Activated naive CD8-positive, alpha-beta T cell treated with anti-CD3 and anti-CD28 coated beads, Interleukin-2, amount 10 ng/mL, durations not matched to agents 7 days and 5 days (primary cell): Measurements from ENCODE around the gene LRP1B. TPM values are rescaled to one million over a fixed set of nuclear protein-coding genes. Genes with fewer than 3 reads are reported as not detected.
"Not testable (repeated sequence)": the region's sequence is repeated elsewhere in the genome, so short reads cannot be mapped to it uniquely, and the experiment has no call there.

Source experiments
- ATAC-seq: fragments of 150-1000 bp; cut with Tn5 transposase; one replicate; pipeline ENCODE4 v1.10.0; 2021; ENCODE audit warnings: low read depth, moderate library complexity
- POLR2A ChIA-PET: fragments of 350-600 bp; sonication (Branson Sonifier 250); formaldehyde crosslinking; loops from one replicate; lab custom pipeline; 2021; ENCODE audit warnings: antibody characterized with exemption; lab: Charles Lee
- DNase-seq: peaks from one replicate; pipeline ENCODE4 v3.0.0; 2021
- H3K27ac Mint-ChIP-seq: one replicate; pipeline ENCODE4 v1.8.0; 2022; ENCODE audit warnings: mild to moderate bottlenecking, mixed read lengths
- H3K27me3 Mint-ChIP-seq: one replicate; pipeline ENCODE4 v1.8.0; 2022; ENCODE audit warnings: mild to moderate bottlenecking, moderate library complexity, mixed read lengths
- H3K36me3 Mint-ChIP-seq: one replicate; pipeline ENCODE4 v1.8.0; 2021; ENCODE audit warnings: mild to moderate bottlenecking, mixed read lengths
- H3K4me1 Mint-ChIP-seq: one replicate; pipeline ENCODE4 v1.8.0; 2021; ENCODE audit warnings: mixed read lengths
- H3K4me3 Mint-ChIP-seq: one replicate; pipeline ENCODE4 v1.8.0; 2022; ENCODE audit warnings: mild to moderate bottlenecking, moderate library complexity, mixed read lengths
- H3K9me3 Mint-ChIP-seq: one replicate; pipeline ENCODE4 v1.8.0; 2021; ENCODE audit warnings: mixed read lengths
- total RNA-seq, 2 experiments: library from RNA; stranded (reverse); gene quantifications; one replicate each; pipeline ENCODE4 v1.2.3, GENCODE V29; 2021

LRP1B gene
- total RNA-seq, 2 experiments from 2014 or later, result not detected

- Mint-ChIP-seq H3K9me3 (no peaks in the 10 kb centered on the region), H3K27ac (no peak overlapping the region), H3K36me3 (no peaks in the 10 kb centered on the region), H3K4me1 (no peaks in the 10 kb centered on the region), H3K4me3 (no peak overlapping the region), H3K27me3 (no peaks in the 10 kb centered on the region)
- POLR2A ChIA-PET, result no interaction called here
- ATAC-seq, result no peak
- no peak for DNase-seq
Observed at GRCh38 chr2:142094233-142094632, 36.6 kb downstream of the LRP1B start.

- peaks cover 2% of the 10 kb centered on the region for H3K9me3 Mint-ChIP-seq
- POLR2A ChIA-PET, result no interaction called here
- H3K4me1 Mint-ChIP-seq, result no peaks in the 10 kb centered on the region
- no peak for ATAC-seq
- no peaks in the 10 kb centered on the region for H3K27me3 Mint-ChIP-seq
- no peak overlapping the region for H3K27ac Mint-ChIP-seq
- H3K4me3 Mint-ChIP-seq, result no peak overlapping the region
- H3K36me3 Mint-ChIP-seq, result no peaks in the 10 kb centered on the region
- no peak for DNase-seq
Observed at GRCh38 chr2:142088058-142088568, 42.7 kb downstream of the LRP1B start.

- H3K36me3 Mint-ChIP-seq, H3K27me3 Mint-ChIP-seq, POLR2A ChIA-PET, ATAC-seq, H3K4me3 Mint-ChIP-seq, H3K4me1 Mint-ChIP-seq, DNase-seq, H3K9me3 Mint-ChIP-seq, H3K27ac Mint-ChIP-seq: not testable (repeated sequence)
Observed at GRCh38 chr2:142087585-142087984, 43.2 kb downstream of the LRP1B start.

GRCh38 chr2:142082368-142082767 lies 48.4 kb downstream of the LRP1B start:
- DNase-seq, result no peak
- Mint-ChIP-seq H3K27me3 (no peaks in the 10 kb centered on the region), H3K27ac (no peak overlapping the region), H3K4me1 (no peaks in the 10 kb centered on the region), H3K9me3 (peaks cover 4% of the 10 kb centered on the region), H3K4me3 (no peak overlapping the region), H3K36me3 (no peaks in the 10 kb centered on the region)
- POLR2A ChIA-PET, result no interaction called here
- ATAC-seq, result no peak

- POLR2A ChIA-PET, result no interaction called here
- Mint-ChIP-seq H3K27me3 (no peaks in the 10 kb centered on the region), H3K4me3 (no peak overlapping the region), H3K9me3 (peaks cover 1% of the 10 kb centered on the region), H3K27ac (no peak overlapping the region), H3K36me3 (no peaks in the 10 kb centered on the region), H3K4me1 (no peaks in the 10 kb centered on the region)
- ATAC-seq (no peak), DNase-seq (no peak)
Observed at GRCh38 chr2:142076317-142076716, 54.5 kb downstream of the LRP1B start.

- POLR2A ChIA-PET, result no interaction called here
Observed at GRCh38 chr2:142075826-142076225, 55.0 kb downstream of the LRP1B start.

GRCh38 chr2:142069251-142069888 lies 61.4 kb downstream of the LRP1B start:
- POLR2A ChIA-PET, result no interaction called here
- DNase-seq, result no peak
- H3K4me1 Mint-ChIP-seq, result no peaks in the 10 kb centered on the region
- no peaks in the 10 kb centered on the region for H3K27me3 Mint-ChIP-seq
- no peak overlapping the region for H3K4me3 Mint-ChIP-seq
- no peak for ATAC-seq
- H3K27ac Mint-ChIP-seq, result no peak overlapping the region
- no peaks in the 10 kb centered on the region for H3K36me3 Mint-ChIP-seq
- no peaks in the 10 kb centered on the region for H3K9me3 Mint-ChIP-seq

More at GRCh38 chr2:142075826-142076225, 55.0 kb downstream of the LRP1B start:
- no peak for ATAC-seq
- no peak overlapping the region for H3K27ac Mint-ChIP-seq
- no peaks in the 10 kb centered on the region for H3K27me3 Mint-ChIP-seq
- H3K4me3 Mint-ChIP-seq, result no peak overlapping the region
- H3K36me3 Mint-ChIP-seq, result no peaks in the 10 kb centered on the region
- no peaks in the 10 kb centered on the region for H3K4me1 Mint-ChIP-seq
- no peak for DNase-seq
- H3K9me3 Mint-ChIP-seq, result no peaks in the 10 kb centered on the region

- ATAC-seq (no peak), DNase-seq (no peak)
- Mint-ChIP-seq H3K4me3 (no peak overlapping the region), H3K4me1 (no peaks in the 10 kb centered on the region), H3K9me3 (peaks cover 1% of the 10 kb centered on the region), H3K36me3 (no peaks in the 10 kb centered on the region), H3K27ac (no peak overlapping the region), H3K27me3 (no peaks in the 10 kb centered on the region)
- POLR2A ChIA-PET, result no interaction called here
Observed at GRCh38 chr2:142065700-142066099, 65.1 kb downstream of the LRP1B start.

GRCh38 chr2:142065156-142065555 lies 65.7 kb downstream of the LRP1B start:
- no peak overlapping the region for H3K27ac Mint-ChIP-seq
- DNase-seq (no peak), ATAC-seq (no peak)
- H3K4me3 Mint-ChIP-seq, result no peak overlapping the region
- H3K27me3 Mint-ChIP-seq, result no peaks in the 10 kb centered on the region
- no peaks in the 10 kb centered on the region for H3K36me3 Mint-ChIP-seq
- POLR2A ChIA-PET, result no interaction called here
- H3K4me1 Mint-ChIP-seq, result no peaks in the 10 kb centered on the region
- peaks cover 2% of the 10 kb centered on the region for H3K9me3 Mint-ChIP-seq

GRCh38 chr2:142061733-142062132 lies 69.1 kb downstream of the LRP1B start:
- H3K4me1 Mint-ChIP-seq, result no peaks in the 10 kb centered on the region
- POLR2A ChIA-PET, result no interaction called here
- H3K36me3 Mint-ChIP-seq, result no peaks in the 10 kb centered on the region
- no peaks in the 10 kb centered on the region for H3K27me3 Mint-ChIP-seq
- DNase-seq (no peak), ATAC-seq (no peak)
- no peak overlapping the region for H3K27ac Mint-ChIP-seq
- peaks cover 2% of the 10 kb centered on the region for H3K9me3 Mint-ChIP-seq
- no peak overlapping the region for H3K4me3 Mint-ChIP-seq

- Mint-ChIP-seq H3K4me3 (no peak overlapping the region), H3K4me1 (no peaks in the 10 kb centered on the region), H3K36me3 (no peaks in the 10 kb centered on the region), H3K27ac (no peak overlapping the region), H3K27me3 (no peaks in the 10 kb centered on the region), H3K9me3 (peaks cover 2% of the 10 kb centered on the region)
- no peak for ATAC-seq
- no peak for DNase-seq
- POLR2A ChIA-PET, result no interaction called here
Observed at GRCh38 chr2:142058149-142058548, 72.7 kb downstream of the LRP1B start.

- Mint-ChIP-seq H3K27ac (no peak overlapping the region), H3K4me1 (no peaks in the 10 kb centered on the region), H3K9me3 (peaks cover 2% of the 10 kb centered on the region), H3K4me3 (no peak overlapping the region), H3K27me3 (no peaks in the 10 kb centered on the region), H3K36me3 (no peaks in the 10 kb centered on the region)
- DNase-seq (no peak), ATAC-seq (no peak)
- POLR2A ChIA-PET, result no interaction called here
Observed at GRCh38 chr2:142056784-142057183, 74.0 kb downstream of the LRP1B start.

- Mint-ChIP-seq H3K9me3 (no peaks in the 10 kb centered on the region), H3K36me3 (no peaks in the 10 kb centered on the region), H3K4me3 (no peak overlapping the region), H3K27ac (no peak overlapping the region), H3K4me1 (no peaks in the 10 kb centered on the region), H3K27me3 (no peaks in the 10 kb centered on the region)
- DNase-seq (no peak), ATAC-seq (no peak)
- POLR2A ChIA-PET, result no interaction called here
Observed at GRCh38 chr2:142052220-142052863, 78.5 kb downstream of the LRP1B start.

- Mint-ChIP-seq H3K4me3 (no peak overlapping the region), H3K36me3 (no peaks in the 10 kb centered on the region), H3K9me3 (no peaks in the 10 kb centered on the region), H3K27me3 (no peaks in the 10 kb centered on the region), H3K27ac (no peak overlapping the region), H3K4me1 (no peaks in the 10 kb centered on the region)
- DNase-seq (no peak), ATAC-seq (no peak)
- POLR2A ChIA-PET, result no interaction called here
Observed at GRCh38 chr2:142048581-142048980, 82.2 kb downstream of the LRP1B start.
